Measurements from ENCODE around the gene PDS5A. TPM values are rescaled to one million over a fixed set of nuclear protein-coding genes. Genes with fewer than 3 reads are reported as not detected.
"Not testable (repeated sequence)": the region's sequence is repeated elsewhere in the genome, so short reads cannot be mapped to it uniquely, and the experiment has no call there.

The PDS5A gene
- total RNA-seq = 100 to 1,000 TPM; 108 to 115 TPM

- ChIA-PET CTCF (interaction anchor here (0.8 to 1.6 kb wide), 5 partner anchors 8 to 506 kb away, joined by 3 to 7 read pairs (median 4); partner anchors contain the start of gene N4BP2), POLR2A (interaction anchor here (0.6 to 1.0 kb wide), 2 partner anchors 68 to 450 kb away, joined by 4 to 8 read pairs; partner anchors contain the start of gene UGDH)
Observed at GRCh38 chr4:39977489-39978377, at the start of gene PDS5A. PDS5A (minus strand) TSS chr4:39977911; CDS start chr4:39976577, 1,334 bp downstream.

GRCh38 chr4:40024049-40024448 is 46.3 kb upstream of the PDS5A start:
- CTCF ChIA-PET, POLR2A ChIA-PET: not testable (repeated sequence)

GRCh38 chr4:40021116-40021515 is 43.4 kb upstream of the PDS5A start:
- POLR2A ChIA-PET, CTCF ChIA-PET: not testable (repeated sequence)

GRCh38 chr4:40020221-40020620 is 42.5 kb upstream of the PDS5A start:
- POLR2A ChIA-PET = no interaction called here
- CTCF ChIA-PET = no interaction called here

- CTCF ChIA-PET = no interaction called here
- POLR2A ChIA-PET = no interaction called here
Observed at GRCh38 chr4:40016007-40016406, 38.3 kb upstream of the PDS5A start.

GRCh38 chr4:40003986-40004385 is 26.3 kb upstream of the PDS5A start:
- POLR2A ChIA-PET = interaction anchor here (0.6 kb wide), 1 partner anchor 54 kb away, joined by 3 read pairs; no protein-coding TSS in a partner anchor
- CTCF ChIA-PET = no interaction called here

- POLR2A ChIA-PET = no interaction called here
- CTCF ChIA-PET = interaction anchor here (0.6 kb wide), 1 partner anchor 465 kb away, joined by 3 read pairs; no protein-coding TSS in a partner anchor
Observed at GRCh38 chr4:40000711-40001110, 23.0 kb upstream of the PDS5A start.

- ChIA-PET CTCF (interaction anchor here (0.6 kb wide), 1 partner anchor 645 kb away, joined by 5 read pairs; no protein-coding TSS in a partner anchor), POLR2A (interaction anchor here (0.6 kb wide), 2 partner anchors 60 to 864 kb away, joined by 3 to 5 read pairs; no protein-coding TSS in a partner anchor)
Observed at GRCh38 chr4:39998659-39999345, 21.1 kb upstream of the PDS5A start.

GRCh38 chr4:39996811-39997210 is 19.1 kb upstream of the PDS5A start:
- POLR2A ChIA-PET = no interaction called here
- CTCF ChIA-PET = interaction anchor here (0.6 kb wide), 1 partner anchor 56 kb away, joined by 5 read pairs; no protein-coding TSS in a partner anchor

- POLR2A ChIA-PET = no interaction called here
Observed at GRCh38 chr4:39994406-39994805, 16.7 kb upstream of the PDS5A start.

GRCh38 chr4:39989381-39989780 is 11.7 kb upstream of the PDS5A start:
- CTCF ChIA-PET = interaction anchor here (1.1 kb wide), 1 partner anchor 80 kb away, joined by 4 read pairs; no protein-coding TSS in a partner anchor
- POLR2A ChIA-PET = interaction anchor here (0.5 kb wide), 1 partner anchor 223 kb away, joined by 3 read pairs; no protein-coding TSS in a partner anchor

More at GRCh38 chr4:39994406-39994805, 16.7 kb upstream of the PDS5A start:
- CTCF ChIA-PET = interaction anchor here (0.6 kb wide), 2 partner anchors 363 to 1760 kb away, joined by 3 to 5 read pairs; no protein-coding TSS in a partner anchor

GRCh38 chr4:39987485-39987884 is 9.8 kb upstream of the PDS5A start:
- CTCF ChIA-PET = no interaction called here
- POLR2A ChIA-PET = no interaction called here

GRCh38 chr4:39978904-39979303 is 1.2 kb upstream of the PDS5A start:
- ChIA-PET CTCF (interaction anchor here (1.6 kb wide), 1 partner anchor 338 kb away, joined by 5 read pairs; no protein-coding TSS in a partner anchor), POLR2A (interaction anchor here (1.0 kb wide), 1 partner anchor 451 kb away, joined by 4 read pairs; the partner anchor contains the start of gene UGDH)

- CTCF ChIA-PET = interaction anchor here (0.8 to 1.6 kb wide), 5 partner anchors 9 to 507 kb away, joined by 3 to 7 read pairs (median 4); partner anchors contain the start of gene N4BP2
- POLR2A ChIA-PET = interaction anchor here (0.6 to 1.0 kb wide), 2 partner anchors 68 to 451 kb away, joined by 4 to 8 read pairs; partner anchors contain the start of gene UGDH
Observed at GRCh38 chr4:39978378-39978775, 666 bp upstream of the PDS5A start.

- CTCF ChIA-PET = no interaction called here
- POLR2A ChIA-PET = interaction anchor here (0.6 kb wide), 1 partner anchor 352 kb away, joined by 3 read pairs; no protein-coding TSS in a partner anchor
Observed at GRCh38 chr4:39976945-39977488, 694 bp downstream of the PDS5A start.

GRCh38 chr4:39976141-39976944 is 1.4 kb downstream of the PDS5A start:
- ChIA-PET POLR2A (interaction anchor here (0.6 kb wide), 1 partner anchor 351 kb away, joined by 3 read pairs; no protein-coding TSS in a partner anchor), CTCF (interaction anchor here (0.9 to 1.5 kb wide), 2 partner anchors 11 to 43 kb away, joined by 3 read pairs; no protein-coding TSS in a partner anchor)

GRCh38 chr4:39975488-39976089 is 2.1 kb downstream of the PDS5A start:
- POLR2A ChIA-PET = interaction anchor here (0.6 kb wide), 1 partner anchor 264 kb away, joined by 3 read pairs; no protein-coding TSS in a partner anchor

GRCh38 chr4:39973052-39973451 is 4.7 kb downstream of the PDS5A start:
- POLR2A ChIA-PET = not testable (repeated sequence)
- CTCF ChIA-PET = interaction anchor here (0.6 kb wide), 1 partner anchor 155 kb away, joined by 3 read pairs; no protein-coding TSS in a partner anchor

More at GRCh38 chr4:39975488-39976089, 2.1 kb downstream of the PDS5A start:
- CTCF ChIA-PET = interaction anchor here (0.9 to 1.5 kb wide), 2 partner anchors 10 to 42 kb away, joined by 3 read pairs; no protein-coding TSS in a partner anchor
